ENCODE data around the gene TBX19.

DNA sequence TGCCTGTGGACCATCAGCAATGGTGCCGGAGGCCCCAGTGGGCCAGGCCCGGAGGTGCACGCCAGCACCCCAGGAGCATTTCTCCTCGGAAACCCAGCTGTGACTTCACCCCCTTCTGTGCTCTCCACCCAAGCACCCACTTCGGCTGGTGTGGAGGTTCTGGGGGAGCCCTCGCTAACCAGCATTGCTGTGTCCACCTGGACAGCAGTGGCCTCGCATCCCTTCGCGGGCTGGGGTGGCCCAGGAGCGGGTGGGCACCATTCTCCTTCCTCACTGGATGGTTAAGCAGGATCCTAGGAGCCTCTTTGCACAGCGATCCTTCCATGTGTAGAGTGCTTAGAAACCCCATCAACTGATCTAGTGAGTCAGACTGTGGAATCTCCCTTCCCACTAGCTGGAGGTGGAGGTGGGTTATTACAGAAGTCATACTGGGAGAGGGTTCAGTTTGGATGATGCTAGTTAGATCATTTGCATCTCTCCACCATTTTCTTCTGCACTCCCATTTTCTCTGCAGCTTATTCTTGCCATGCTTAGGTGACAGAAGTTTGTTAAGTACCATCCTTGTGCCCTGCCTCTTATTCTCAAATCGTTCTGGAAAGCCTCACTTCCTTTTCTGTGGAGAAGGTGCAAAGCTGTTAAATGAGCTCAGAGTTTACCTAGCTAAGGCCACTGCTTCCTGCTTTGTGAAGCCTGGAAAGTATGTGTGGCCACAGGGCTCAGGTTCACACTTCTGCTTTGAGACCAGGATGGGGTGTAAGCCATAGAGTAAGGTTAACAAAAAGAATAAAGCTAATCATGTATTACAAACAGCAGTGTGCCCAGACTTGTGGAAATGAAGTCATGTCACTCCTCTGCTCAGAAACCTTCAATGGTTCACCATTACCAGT lies 32.3 kb downstream of the TBX19 start:
- TF ChIP-seq CTCF (IDR thresholded peaks at IDR 0.05): no peak
- no peak for TF ChIP-seq NR3C1 (CRISPR knock-in tag; conservative IDR thresholded peaks at IDR 0.05; ENCODE audit: low read depth)
- TF ChIP-seq, protein P1, sequence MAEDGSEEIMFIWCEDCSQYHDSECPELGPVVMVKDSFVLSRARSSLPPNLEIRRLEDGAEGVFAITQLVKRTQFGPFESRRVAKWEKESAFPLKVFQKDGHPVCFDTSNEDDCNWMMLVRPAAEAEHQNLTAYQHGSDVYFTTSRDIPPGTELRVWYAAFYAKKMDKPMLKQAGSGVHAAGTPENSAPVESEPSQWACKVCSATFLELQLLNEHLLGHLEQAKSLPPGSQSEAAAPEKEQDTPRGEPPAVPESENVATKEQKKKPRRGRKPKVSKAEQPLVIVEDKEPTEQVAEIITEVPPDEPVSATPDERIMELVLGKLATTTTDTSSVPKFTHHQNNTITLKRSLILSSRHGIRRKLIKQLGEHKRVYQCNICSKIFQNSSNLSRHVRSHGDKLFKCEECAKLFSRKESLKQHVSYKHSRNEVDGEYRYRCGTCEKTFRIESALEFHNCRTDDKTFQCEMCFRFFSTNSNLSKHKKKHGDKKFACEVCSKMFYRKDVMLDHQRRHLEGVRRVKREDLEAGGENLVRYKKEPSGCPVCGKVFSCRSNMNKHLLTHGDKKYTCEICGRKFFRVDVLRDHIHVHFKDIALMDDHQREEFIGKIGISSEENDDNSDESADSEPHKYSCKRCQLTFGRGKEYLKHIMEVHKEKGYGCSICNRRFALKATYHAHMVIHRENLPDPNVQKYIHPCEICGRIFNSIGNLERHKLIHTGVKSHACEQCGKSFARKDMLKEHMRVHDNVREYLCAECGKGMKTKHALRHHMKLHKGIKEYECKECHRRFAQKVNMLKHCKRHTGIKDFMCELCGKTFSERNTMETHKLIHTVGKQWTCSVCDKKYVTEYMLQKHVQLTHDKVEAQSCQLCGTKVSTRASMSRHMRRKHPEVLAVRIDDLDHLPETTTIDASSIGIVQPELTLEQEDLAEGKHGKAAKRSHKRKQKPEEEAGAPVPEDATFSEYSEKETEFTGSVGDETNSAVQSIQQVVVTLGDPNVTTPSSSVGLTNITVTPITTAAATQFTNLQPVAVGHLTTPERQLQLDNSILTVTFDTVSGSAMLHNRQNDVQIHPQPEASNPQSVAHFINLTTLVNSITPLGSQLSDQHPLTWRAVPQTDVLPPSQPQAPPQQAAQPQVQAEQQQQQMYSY (CRISPR knock-in tag; IDR thresholded peaks at IDR 0.05): no peak
- no peak for TF ChIP-seq ZNF121 (CRISPR knock-in tag; IDR thresholded peaks at IDR 0.05)
- TF ChIP-seq TEAD4 (CRISPR knock-in tag; IDR thresholded peaks at IDR 0.05): no peak
- TF ChIP-seq SP1 (CRISPR knock-in tag; conservative IDR thresholded peaks at IDR 0.05): no peak
- no peak for TF ChIP-seq IRF1 (CRISPR knock-in tag; IDR thresholded peaks at IDR 0.05)
- TF ChIP-seq CDX4 (CRISPR knock-in tag; IDR thresholded peaks at IDR 0.05; ENCODE audit: borderline replicate concordance): no peak
- TF ChIP-seq JAZF1 (CRISPR knock-in tag; IDR thresholded peaks at IDR 0.05): no peak
- no peak for TF ChIP-seq ZNF263 (CRISPR knock-in tag; IDR thresholded peaks at IDR 0.05; ENCODE audit: low read depth)
- no peak for TF ChIP-seq AFF4 (CRISPR knock-in tag; IDR thresholded peaks at IDR 0.05; ENCODE audit: borderline replicate concordance)
- no peak for TF ChIP-seq JUN (CRISPR knock-in tag; IDR thresholded peaks at IDR 0.05)
- no peak for TF ChIP-seq MXD4 (CRISPR knock-in tag; IDR thresholded peaks at IDR 0.05; ENCODE audit: borderline replicate concordance)
